ENCODE data around the gene PRPF19.

DNA sequence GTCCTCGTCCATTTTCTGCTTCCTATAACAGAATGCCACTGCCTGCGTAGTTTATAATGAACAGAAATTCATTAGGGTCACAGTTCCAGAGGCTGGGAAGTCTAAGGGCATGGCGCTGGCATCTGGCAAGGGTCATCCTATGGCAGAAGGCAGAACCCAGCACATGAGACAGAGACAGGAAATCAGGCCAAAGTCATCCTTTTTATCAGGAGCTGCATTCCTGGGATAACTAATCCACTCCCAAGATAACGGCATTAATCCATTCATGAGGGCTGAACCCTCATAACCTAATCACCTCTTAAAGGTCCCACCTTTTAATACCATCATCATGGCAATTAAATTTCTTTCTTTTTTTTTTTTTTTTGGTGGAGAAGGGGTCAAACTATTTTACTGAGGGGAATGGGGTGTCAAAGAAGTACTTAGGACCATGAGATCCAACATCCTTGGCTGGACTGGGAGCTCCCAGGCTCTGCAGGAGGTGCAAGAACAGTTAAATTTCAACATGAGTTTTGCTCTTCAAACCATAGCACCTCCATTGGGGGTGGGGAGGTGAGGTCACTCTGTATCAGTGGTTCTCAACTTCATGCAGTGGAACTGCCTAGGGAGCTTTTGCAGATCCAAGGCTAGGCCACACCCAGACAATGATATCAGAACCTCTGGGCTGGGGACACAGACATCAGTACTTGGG lies 12.0 kb upstream of the PRPF19 start:
- TF ChIP-seq, protein P1, sequence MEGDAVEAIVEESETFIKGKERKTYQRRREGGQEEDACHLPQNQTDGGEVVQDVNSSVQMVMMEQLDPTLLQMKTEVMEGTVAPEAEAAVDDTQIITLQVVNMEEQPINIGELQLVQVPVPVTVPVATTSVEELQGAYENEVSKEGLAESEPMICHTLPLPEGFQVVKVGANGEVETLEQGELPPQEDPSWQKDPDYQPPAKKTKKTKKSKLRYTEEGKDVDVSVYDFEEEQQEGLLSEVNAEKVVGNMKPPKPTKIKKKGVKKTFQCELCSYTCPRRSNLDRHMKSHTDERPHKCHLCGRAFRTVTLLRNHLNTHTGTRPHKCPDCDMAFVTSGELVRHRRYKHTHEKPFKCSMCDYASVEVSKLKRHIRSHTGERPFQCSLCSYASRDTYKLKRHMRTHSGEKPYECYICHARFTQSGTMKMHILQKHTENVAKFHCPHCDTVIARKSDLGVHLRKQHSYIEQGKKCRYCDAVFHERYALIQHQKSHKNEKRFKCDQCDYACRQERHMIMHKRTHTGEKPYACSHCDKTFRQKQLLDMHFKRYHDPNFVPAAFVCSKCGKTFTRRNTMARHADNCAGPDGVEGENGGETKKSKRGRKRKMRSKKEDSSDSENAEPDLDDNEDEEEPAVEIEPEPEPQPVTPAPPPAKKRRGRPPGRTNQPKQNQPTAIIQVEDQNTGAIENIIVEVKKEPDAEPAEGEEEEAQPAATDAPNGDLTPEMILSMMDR (conservative IDR thresholded peaks at IDR 0.05 in 1 of 2, IDR thresholded peaks at IDR 0.05 in 1 of 2; ENCODE audit: low read depth in 1 of 2, low read length in 2 of 2): no peak
- no peak for TF ChIP-seq EZH2 (IDR thresholded peaks at IDR 0.05; ENCODE audit: low read length, missing control alignments)

Measured in fibroblast of lung (primary cell).